ENCODE data around the gene KCNJ9.

- no peak for TF ChIP-seq EZH2 (optimal IDR thresholded peaks at IDR 0.05; ENCODE audit: low read depth, low read length)
- TF ChIP-seq, protein P1, sequence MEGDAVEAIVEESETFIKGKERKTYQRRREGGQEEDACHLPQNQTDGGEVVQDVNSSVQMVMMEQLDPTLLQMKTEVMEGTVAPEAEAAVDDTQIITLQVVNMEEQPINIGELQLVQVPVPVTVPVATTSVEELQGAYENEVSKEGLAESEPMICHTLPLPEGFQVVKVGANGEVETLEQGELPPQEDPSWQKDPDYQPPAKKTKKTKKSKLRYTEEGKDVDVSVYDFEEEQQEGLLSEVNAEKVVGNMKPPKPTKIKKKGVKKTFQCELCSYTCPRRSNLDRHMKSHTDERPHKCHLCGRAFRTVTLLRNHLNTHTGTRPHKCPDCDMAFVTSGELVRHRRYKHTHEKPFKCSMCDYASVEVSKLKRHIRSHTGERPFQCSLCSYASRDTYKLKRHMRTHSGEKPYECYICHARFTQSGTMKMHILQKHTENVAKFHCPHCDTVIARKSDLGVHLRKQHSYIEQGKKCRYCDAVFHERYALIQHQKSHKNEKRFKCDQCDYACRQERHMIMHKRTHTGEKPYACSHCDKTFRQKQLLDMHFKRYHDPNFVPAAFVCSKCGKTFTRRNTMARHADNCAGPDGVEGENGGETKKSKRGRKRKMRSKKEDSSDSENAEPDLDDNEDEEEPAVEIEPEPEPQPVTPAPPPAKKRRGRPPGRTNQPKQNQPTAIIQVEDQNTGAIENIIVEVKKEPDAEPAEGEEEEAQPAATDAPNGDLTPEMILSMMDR (IDR thresholded peaks at IDR 0.05; ENCODE audit: low read length), result no peak
Measured at GRCh38 chr1:160130939-160131338, 49.6 kb downstream of the KCNJ9 start.
